IMR-90 (cell line): ENCODE results near the gene HIGD2B.
"Not testable (repeated sequence)": the region's sequence is repeated elsewhere in the genome, so short reads cannot be mapped to it uniquely, and the experiment has no call there.

Source experiments
- CEBPB ChIP-seq: IDR thresholded peaks from 2 replicates; pipeline ENCODE4 v1.6.1; 2012; ENCODE audit warnings: low read depth, low read length, improper control_type of control experiment
- CTCF ChIP-seq: conservative IDR thresholded peaks from 2 replicates; pipeline ENCODE4 v1.5.1; 2012; ENCODE audit warnings: mild to moderate bottlenecking, low read depth, low read length, improper control_type of control experiment
- ELK1 ChIP-seq: fragments of 150-350 bp; IDR thresholded peaks from 2 replicates; pipeline ENCODE4 v1.6.1; 2016; ENCODE audit warnings: low read depth, mild to moderate bottlenecking, low read length, moderate library complexity, borderline replicate concordance
- MAZ ChIP-seq: IDR thresholded peaks from 2 replicates; pipeline ENCODE4 v1.6.1; 2012; ENCODE audit warnings: low read depth, mild to moderate bottlenecking, low read length, improper control_type of control experiment, moderate library complexity, borderline replicate concordance
- POLR2A ChIP-seq: IDR thresholded peaks from 2 replicates; pipeline ENCODE4 v1.6.1; 2012; ENCODE audit warnings: mild to moderate bottlenecking, low read depth, low read length
- RCOR1 ChIP-seq: IDR thresholded peaks from 2 replicates; pipeline ENCODE4 v1.6.1; 2012; ENCODE audit warnings: mild to moderate bottlenecking, low read length, improper control_type of control experiment; ENCODE audit not compliant: insufficient replicate concordance
- RFX5 ChIP-seq: IDR thresholded peaks from 2 replicates; pipeline ENCODE4 v1.8.0; 2012; ENCODE audit warnings: low read depth, mild to moderate bottlenecking, low read length, moderate library complexity
- USF2 ChIP-seq: fragments of 150-350 bp; IDR thresholded peaks from 2 replicates; pipeline ENCODE4 v1.6.1; 2017; ENCODE audit warnings: mild to moderate bottlenecking, antibody characterized with exemption, low read length, low read depth

GRCh38 chr15:72639759-72640483 is 46.1 kb downstream of the HIGD2B start:
- not testable (repeated sequence) for TF ChIP-seq CTCF, POLR2A, USF2, RFX5, RCOR1, CEBPB, MAZ, ELK1
